ENCODE data around the gene SPTB.
"Not testable (repeated sequence)": the region's sequence is repeated elsewhere in the genome, so short reads cannot be mapped to it uniquely, and the experiment has no call there.

SPTB gene

DNA sequence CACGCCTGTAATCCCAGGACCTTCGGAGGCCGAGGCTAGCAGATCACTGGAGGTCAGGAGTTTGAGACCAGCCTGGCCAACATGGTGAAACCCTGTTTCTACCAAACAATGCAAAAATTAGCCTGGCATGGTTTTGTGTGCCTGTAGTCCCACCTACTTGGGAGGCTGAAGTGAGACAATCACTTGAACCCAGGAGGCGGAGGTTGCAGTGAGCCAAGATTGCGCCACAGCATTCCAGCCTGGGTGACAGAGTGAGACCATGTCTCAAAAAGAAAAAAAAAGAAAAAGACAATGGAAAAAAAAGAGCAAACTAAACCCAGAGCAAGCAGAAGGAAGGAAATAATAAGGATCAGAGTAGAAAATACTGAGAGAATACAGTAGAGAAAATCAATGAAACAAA lies 39.9 kb upstream of the SPTB start:
- Histone ChIP-seq H3K9ac (ENCODE audit: insufficient read length, low read depth) (no peak overlapping the region), H3K9me3 (ENCODE audit: insufficient read depth, low read length) (no peaks in the 10 kb centered on the region), H3K36me3 (ENCODE audit: insufficient read depth, insufficient read length, low read length) (peaks cover 14% of the 10 kb centered on the region), H3K27me3 (ENCODE audit: insufficient read depth, insufficient read length) (no peaks in the 10 kb centered on the region), H3K4me1 (ENCODE audit: insufficient read depth, insufficient read length) (no peaks in the 10 kb centered on the region), H3K4me3 (ENCODE audit: insufficient read length, low read depth) (no peak overlapping the region)
- DNase-seq (ENCODE audit: low read depth, low spot score) = no peak
- TF ChIP-seq ZNF274 (IDR thresholded peaks at IDR 0.05; ENCODE audit: low read depth, low read length) = no peak

DNA sequence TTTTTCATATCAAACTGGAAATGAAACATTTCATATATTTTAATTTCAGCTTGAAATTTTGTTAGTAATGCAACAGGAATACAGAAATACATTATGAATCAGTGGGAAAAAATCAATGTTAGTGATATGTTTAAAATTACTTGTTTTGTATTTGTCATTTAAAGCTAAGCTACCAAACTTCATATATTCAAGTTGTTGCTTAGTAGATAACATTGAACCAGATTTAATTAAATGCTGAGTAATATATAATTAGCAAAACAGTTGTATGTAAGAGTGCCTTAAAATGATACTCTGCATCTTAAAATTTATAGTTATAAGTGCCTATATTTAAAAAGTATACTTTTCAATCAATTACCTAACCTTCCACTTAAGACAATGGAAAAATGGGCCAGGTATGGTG lies 39.5 kb upstream of the SPTB start:
- peaks cover 10% of the 10 kb centered on the region for H3K36me3 ChIP-seq (ENCODE audit: insufficient read depth, insufficient read length, low read length)
- H3K9me3 ChIP-seq (ENCODE audit: insufficient read depth, low read length) = no peaks in the 10 kb centered on the region
- no peak overlapping the region for H3K9ac ChIP-seq (ENCODE audit: insufficient read length, low read depth)
- H3K4me3 ChIP-seq (ENCODE audit: insufficient read length, low read depth) = no peak overlapping the region
- TF ChIP-seq YY1 (IDR thresholded peaks at IDR 0.05; ENCODE audit: insufficient read depth, insufficient read length) = no peak
- no peaks in the 10 kb centered on the region for H3K4me1 ChIP-seq (ENCODE audit: insufficient read depth, insufficient read length)
- no peaks in the 10 kb centered on the region for H3K27me3 ChIP-seq (ENCODE audit: insufficient read depth, insufficient read length)
- DNase-seq (ENCODE audit: low read depth, low spot score) = no peak

DNA sequence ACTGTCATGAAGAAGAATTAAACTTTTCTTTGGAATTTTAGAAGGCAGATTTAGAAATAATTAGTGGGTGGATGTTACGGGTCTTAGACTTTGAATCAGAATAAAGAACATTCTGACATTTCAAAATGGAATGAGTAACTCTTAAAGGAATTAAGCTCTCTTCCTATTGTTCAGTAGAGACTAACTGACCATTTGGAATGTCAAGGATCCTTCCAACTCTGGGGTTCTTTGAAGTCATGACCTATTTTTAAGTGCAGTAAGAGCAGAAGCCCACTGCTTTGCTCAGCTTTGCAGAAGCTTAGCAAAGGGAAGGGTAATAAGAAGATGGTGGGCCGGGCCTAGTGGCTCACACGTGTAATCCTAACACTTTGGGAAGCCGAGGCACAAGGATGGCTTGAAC lies 38.5 kb upstream of the SPTB start:
- H3K9me3 ChIP-seq (ENCODE audit: insufficient read depth, low read length) = no peaks in the 10 kb centered on the region
- no peak for DNase-seq (ENCODE audit: low read depth, low spot score)
- H3K9ac ChIP-seq (ENCODE audit: insufficient read length, low read depth) = no peak overlapping the region
- no peaks in the 10 kb centered on the region for H3K27me3 ChIP-seq (ENCODE audit: insufficient read depth, insufficient read length)
- peaks cover 2% of the 10 kb centered on the region for H3K36me3 ChIP-seq (ENCODE audit: insufficient read depth, insufficient read length, low read length)
- no peaks in the 10 kb centered on the region for H3K4me1 ChIP-seq (ENCODE audit: insufficient read depth, insufficient read length)
- TF ChIP-seq ZNF274 (IDR thresholded peaks at IDR 0.05; ENCODE audit: low read depth, low read length) = no peak
- H3K4me3 ChIP-seq (ENCODE audit: insufficient read length, low read depth) = no peak overlapping the region

DNA sequence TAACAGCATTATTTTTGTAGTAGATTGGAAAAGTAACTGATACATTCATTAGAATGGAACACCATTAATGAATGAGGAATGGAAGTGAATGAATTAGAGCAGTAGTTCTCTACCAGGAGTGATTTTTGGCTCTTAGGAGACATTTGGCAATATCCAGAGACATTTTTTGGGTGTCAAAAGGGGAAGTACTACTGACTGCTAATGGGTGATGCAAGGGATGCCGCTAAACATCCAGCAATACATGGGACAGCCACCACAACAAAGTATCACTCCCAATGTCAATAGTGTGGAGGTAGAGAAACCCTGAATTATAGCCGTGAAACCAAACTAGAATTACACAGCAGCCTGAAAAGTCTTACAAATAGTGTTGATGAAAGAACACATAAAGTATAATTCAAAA lies 36.1 kb upstream of the SPTB start:
- peaks cover 2% of the 10 kb centered on the region for H3K36me3 ChIP-seq (ENCODE audit: insufficient read depth, insufficient read length, low read length)
- TF ChIP-seq SUZ12 (IDR thresholded peaks at IDR 0.05; ENCODE audit: extremely low read depth, insufficient read depth, insufficient read length) = no peak
- TF ChIP-seq YY1 (IDR thresholded peaks at IDR 0.05; ENCODE audit: insufficient read depth, insufficient read length) = no peak
- no peak for TF ChIP-seq ZNF274 (IDR thresholded peaks at IDR 0.05; ENCODE audit: low read depth, low read length)
- DNase-seq (ENCODE audit: low read depth, low spot score) = no peak
- no peak overlapping the region for H3K9ac ChIP-seq (ENCODE audit: insufficient read length, low read depth)
- H3K9me3 ChIP-seq (ENCODE audit: insufficient read depth, low read length) = no peaks in the 10 kb centered on the region
- H3K27me3 ChIP-seq (ENCODE audit: insufficient read depth, insufficient read length) = no peaks in the 10 kb centered on the region
- no peaks in the 10 kb centered on the region for H3K4me1 ChIP-seq (ENCODE audit: insufficient read depth, insufficient read length)
- H3K4me3 ChIP-seq (ENCODE audit: insufficient read length, low read depth) = no peak overlapping the region

DNA sequence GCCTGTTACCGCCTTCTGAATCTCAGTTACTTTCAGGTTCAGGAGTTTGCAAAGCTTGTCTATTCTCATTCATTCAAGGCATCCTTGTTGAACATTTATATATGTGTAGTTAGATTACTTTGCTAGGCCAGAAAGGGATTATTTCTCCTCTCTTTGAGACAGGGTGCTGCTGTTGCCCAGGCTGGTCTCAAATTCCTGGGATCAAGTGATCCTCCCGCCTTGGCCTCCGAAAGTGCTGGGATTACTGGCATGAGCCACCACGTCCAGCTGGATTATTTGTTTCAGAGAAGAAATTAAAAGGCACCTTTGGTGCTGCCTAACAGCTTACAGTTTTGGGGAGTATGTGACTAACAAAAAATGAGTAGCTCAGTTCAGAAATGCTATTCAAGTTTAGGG lies 35.3 kb upstream of the SPTB start:
- Histone ChIP-seq H3K4me1 (ENCODE audit: insufficient read depth, insufficient read length) (no peaks in the 10 kb centered on the region), H3K9me3 (ENCODE audit: insufficient read depth, low read length) (no peaks in the 10 kb centered on the region), H3K4me3 (ENCODE audit: insufficient read length, low read depth) (peak overlapping the region; percentile 94), H3K9ac (ENCODE audit: insufficient read length, low read depth) (peak overlapping the region; percentile 96), H3K36me3 (ENCODE audit: insufficient read depth, insufficient read length, low read length) (peaks cover 2% of the 10 kb centered on the region), H3K27me3 (ENCODE audit: insufficient read depth, insufficient read length) (no peaks in the 10 kb centered on the region)
- no peak for TF ChIP-seq ZNF274 (IDR thresholded peaks at IDR 0.05; ENCODE audit: low read depth, low read length)
- TF ChIP-seq YY1 (IDR thresholded peaks at IDR 0.05; ENCODE audit: insufficient read depth, insufficient read length) = no peak
- no peak for TF ChIP-seq SUZ12 (IDR thresholded peaks at IDR 0.05; ENCODE audit: extremely low read depth, insufficient read depth, insufficient read length)
- no peak for DNase-seq (ENCODE audit: low read depth, low spot score)

DNA sequence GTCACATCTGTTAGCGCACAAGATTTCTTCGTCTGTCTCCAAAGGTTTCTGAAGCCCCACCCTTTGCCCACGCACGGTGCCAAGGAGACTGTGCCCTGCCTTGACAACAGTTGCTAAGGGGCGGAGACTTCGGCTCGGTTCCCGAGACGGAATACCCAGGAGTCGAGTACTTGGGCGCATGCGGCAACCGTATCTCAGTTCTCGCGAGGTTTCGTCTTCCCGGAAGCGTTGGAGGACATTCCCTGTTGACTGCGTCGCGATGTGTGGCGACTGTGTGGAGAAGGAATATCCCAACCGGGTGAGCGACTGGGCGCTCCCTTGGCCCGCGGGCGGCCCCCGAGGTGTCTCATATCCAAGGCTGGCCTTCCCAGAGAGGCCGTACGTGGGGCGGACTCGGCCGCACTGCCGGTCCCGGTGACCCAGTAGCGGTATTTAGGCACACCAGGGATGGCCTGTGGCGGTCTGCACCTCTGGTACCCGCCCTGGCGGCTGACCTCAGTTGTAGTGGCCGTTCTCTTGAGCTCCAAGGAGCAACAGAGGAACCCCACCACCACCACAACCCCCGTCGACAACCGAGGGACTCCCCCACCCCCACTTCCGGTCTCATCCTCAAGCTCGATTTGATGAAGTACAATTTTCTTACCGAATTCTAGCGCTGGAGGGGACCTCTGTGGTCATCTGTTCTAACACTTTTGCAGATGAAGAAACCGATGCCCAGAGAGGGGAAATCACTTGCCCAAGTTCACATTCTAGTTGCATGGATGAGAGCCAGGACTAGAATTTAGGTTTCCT lies 34.7 kb upstream of the SPTB start, which contains the start of gene CHURC1:
TSS of gene CHURC1 (plus strand) at position 219 of the 792 bp plus-strand sequence. CDS start at position 260, 41 bp downstream.
- no peaks in the 10 kb centered on the region for H3K4me1 ChIP-seq (ENCODE audit: insufficient read depth, insufficient read length)
- TF ChIP-seq YY1 (IDR thresholded peaks at IDR 0.05; ENCODE audit: insufficient read depth, insufficient read length) (no peak), SUZ12 (IDR thresholded peaks at IDR 0.05; ENCODE audit: extremely low read depth, insufficient read depth, insufficient read length) (no peak), ZNF274 (IDR thresholded peaks at IDR 0.05; ENCODE audit: low read depth, low read length) (no peak)
- no peaks in the 10 kb centered on the region for H3K9me3 ChIP-seq (ENCODE audit: insufficient read depth, low read length)
- H3K4me3 ChIP-seq (ENCODE audit: insufficient read length, low read depth) = peak within 1 kb of the TSS; percentile 94
- peak; percentile 91 for DNase-seq (ENCODE audit: low read depth, low spot score)
- H3K9ac ChIP-seq (ENCODE audit: insufficient read length, low read depth) = peak within 1 kb of the TSS; percentile 96
- no peaks in the 10 kb centered on the region for H3K27me3 ChIP-seq (ENCODE audit: insufficient read depth, insufficient read length)
- peaks cover 2% of the 10 kb centered on the region for H3K36me3 ChIP-seq (ENCODE audit: insufficient read depth, insufficient read length, low read length)

DNA sequence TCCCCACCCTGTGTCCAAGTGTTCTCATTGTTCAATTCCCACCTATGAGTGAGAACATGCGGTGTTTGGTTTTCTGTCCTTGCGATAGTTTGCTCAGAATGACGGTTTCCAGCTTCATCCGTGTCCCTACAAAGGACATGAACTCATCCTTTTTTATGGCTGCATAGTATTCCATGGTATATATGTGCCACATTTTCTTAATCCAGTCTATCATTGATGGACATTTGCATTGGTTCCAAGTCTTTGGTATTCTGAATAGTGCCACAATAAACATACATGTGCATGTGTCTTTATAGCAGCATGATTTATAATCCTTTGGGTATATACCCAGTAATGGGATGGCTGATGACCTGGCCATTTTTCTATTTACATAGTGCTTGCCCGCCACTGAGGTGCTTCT lies 33.8 kb upstream of the SPTB start:
- not testable (repeated sequence) for H3K9ac ChIP-seq (ENCODE audit: insufficient read length, low read depth); H3K27me3 ChIP-seq (ENCODE audit: insufficient read depth, insufficient read length); H3K4me1 ChIP-seq (ENCODE audit: insufficient read depth, insufficient read length); H3K4me3 ChIP-seq (ENCODE audit: insufficient read length, low read depth); DNase-seq (ENCODE audit: low read depth, low spot score); H3K9me3 ChIP-seq (ENCODE audit: insufficient read depth, low read length); H3K36me3 ChIP-seq (ENCODE audit: insufficient read depth, insufficient read length, low read length)

DNA sequence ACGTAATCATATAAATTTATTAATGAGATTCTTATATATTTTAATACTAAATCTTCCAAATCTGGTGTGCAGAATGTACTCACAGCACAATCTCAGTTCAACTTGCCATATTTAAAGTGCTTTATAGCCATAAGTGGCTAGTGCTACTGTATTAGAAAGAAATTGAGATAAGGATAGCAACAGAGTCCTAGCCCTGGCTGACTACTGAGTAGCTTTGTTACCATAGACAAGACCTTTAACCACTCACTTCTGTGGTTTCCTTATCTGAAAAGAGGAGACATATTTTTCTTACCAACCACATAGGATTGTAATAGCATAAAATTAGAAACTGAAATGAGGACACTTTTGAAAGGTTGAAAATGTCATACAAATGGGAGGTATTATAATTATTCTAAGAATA lies 32.6 kb upstream of the SPTB start:
- H3K9me3 ChIP-seq (ENCODE audit: insufficient read depth, low read length) = no peaks in the 10 kb centered on the region
- H3K9ac ChIP-seq (ENCODE audit: insufficient read length, low read depth) = no peak overlapping the region
- H3K4me1 ChIP-seq (ENCODE audit: insufficient read depth, insufficient read length) = no peaks in the 10 kb centered on the region
- peaks cover 2% of the 10 kb centered on the region for H3K36me3 ChIP-seq (ENCODE audit: insufficient read depth, insufficient read length, low read length)
- no peaks in the 10 kb centered on the region for H3K27me3 ChIP-seq (ENCODE audit: insufficient read depth, insufficient read length)
- no peak overlapping the region for H3K4me3 ChIP-seq (ENCODE audit: insufficient read length, low read depth)
- no peak for TF ChIP-seq ZNF274 (IDR thresholded peaks at IDR 0.05; ENCODE audit: low read depth, low read length)
- no peak for TF ChIP-seq SUZ12 (IDR thresholded peaks at IDR 0.05; ENCODE audit: extremely low read depth, insufficient read depth, insufficient read length)
- no peak for TF ChIP-seq YY1 (IDR thresholded peaks at IDR 0.05; ENCODE audit: insufficient read depth, insufficient read length)
- DNase-seq (ENCODE audit: low read depth, low spot score) = no peak

All from NT2/D1 (cell line).